Fibroblast of pulmonary artery (primary cell): ENCODE results near the gene AKAP3.

Experiments used
- DNase-seq: peaks from one replicate; pipeline ENCODE4 v3.0.0-alpha.2; 2010; ENCODE audit warnings: low read depth
- H3K4me3 ChIP-seq: replicated peaks from 2 replicates; pipeline ENCODE4 v1.5.1; 2011; ENCODE audit warnings: low read depth, mild to moderate bottlenecking, control low read depth, low read length, moderate library complexity
- CTCF ChIP-seq: IDR thresholded peaks from 2 replicates; pipeline ENCODE4 v1.5.1; 2011; ENCODE audit warnings: mild to moderate bottlenecking, control low read depth, low read length, inconsistent platforms; ENCODE audit errors: missing control alignments

The AKAP3 gene

GRCh38 chr12:4587108-4587507, 61.7 kb downstream of the AKAP3 start:
- TF ChIP-seq CTCF: no peak
- H3K4me3 ChIP-seq: no peak overlapping the region
- DNase-seq: no peak

GRCh38 chr12:4586500-4586899, 62.4 kb downstream of the AKAP3 start:
- no peak for DNase-seq
- no peak for TF ChIP-seq CTCF
- H3K4me3 ChIP-seq: no peak overlapping the region

- TF ChIP-seq CTCF: no peak
- DNase-seq: no peak
- H3K4me3 ChIP-seq: no peak overlapping the region
Observed at GRCh38 chr12:4584896-4585295, 64.0 kb downstream of the AKAP3 start.

- no peak overlapping the region for H3K4me3 ChIP-seq
- TF ChIP-seq CTCF: no peak
- DNase-seq: no peak
Observed at GRCh38 chr12:4584281-4584680, 64.6 kb downstream of the AKAP3 start.

- DNase-seq: no peak
- no peak overlapping the region for H3K4me3 ChIP-seq
- TF ChIP-seq CTCF: no peak
Observed at GRCh38 chr12:4580281-4580688, 68.6 kb downstream of the AKAP3 start.

- H3K4me3 ChIP-seq: no peak overlapping the region
- DNase-seq: peak; percentile 23
- TF ChIP-seq CTCF: peak; percentile 5
Observed at GRCh38 chr12:4579305-4580102, 69.3 kb downstream of the AKAP3 start.

- no peak for DNase-seq
Observed at GRCh38 chr12:4572680-4573079, 76.2 kb downstream of the AKAP3 start.

More at GRCh38 chr12:4572680-4573079, 76.2 kb downstream of the AKAP3 start:
- TF ChIP-seq CTCF: no peak
- no peak overlapping the region for H3K4me3 ChIP-seq
